IMR-90 (cell line): ENCODE data around the gene FER.

ENCODE experiments used
- BHLHE40 ChIP-seq: fragments of 150-350 bp; IDR thresholded peaks from 2 replicates; pipeline ENCODE4 v1.6.1; 2016; ENCODE audit warnings: mild to moderate bottlenecking, low read depth, low read length
- CEBPB ChIP-seq: IDR thresholded peaks from 2 replicates; pipeline ENCODE4 v1.6.1; 2012; ENCODE audit warnings: low read depth, low read length, improper control_type of control experiment
- MAFK ChIP-seq: IDR thresholded peaks from 2 replicates; pipeline ENCODE4 v1.6.1; 2012; ENCODE audit warnings: low read depth, low read length, improper control_type of control experiment
- MAZ ChIP-seq: IDR thresholded peaks from 2 replicates; pipeline ENCODE4 v1.6.1; 2012; ENCODE audit warnings: low read depth, mild to moderate bottlenecking, low read length, improper control_type of control experiment, moderate library complexity, borderline replicate concordance
- NFE2L2 ChIP-seq: fragments of 150-350 bp; IDR thresholded peaks from 2 replicates; pipeline ENCODE4 v1.6.1; 2016; ENCODE audit warnings: low read depth, mild to moderate bottlenecking, low read length
- POLR2A ChIP-seq: IDR thresholded peaks from 2 replicates; pipeline ENCODE4 v1.6.1; 2012; ENCODE audit warnings: mild to moderate bottlenecking, low read depth, low read length
- RAD21 ChIP-seq: IDR thresholded peaks from 2 replicates; pipeline ENCODE4 v1.6.1; 2012; ENCODE audit warnings: low read length, improper control_type of control experiment
- RFX5 ChIP-seq: IDR thresholded peaks from 2 replicates; pipeline ENCODE4 v1.8.0; 2012; ENCODE audit warnings: low read depth, mild to moderate bottlenecking, low read length, moderate library complexity
- TF ChIP-seq, protein P1 (sequence below): conservative IDR thresholded peaks from 2 replicates; pipeline ENCODE4 v1.5.1; 2012; ENCODE audit warnings: mild to moderate bottlenecking, low read depth, low read length, improper control_type of control experiment
- TF ChIP-seq, protein P2 (sequence below): fragments of 150-350 bp; IDR thresholded peaks from 2 replicates; pipeline ENCODE4 v1.6.1; 2017; ENCODE audit warnings: mild to moderate bottlenecking, antibody characterized with exemption, low read length, low read depth
- TF ChIP-seq, protein P3 (sequence below): fragments of 150-350 bp; IDR thresholded peaks from 2 replicates; pipeline ENCODE4 v1.6.1; 2016; ENCODE audit warnings: low read depth, mild to moderate bottlenecking, low read length, moderate library complexity, borderline replicate concordance

DNA sequence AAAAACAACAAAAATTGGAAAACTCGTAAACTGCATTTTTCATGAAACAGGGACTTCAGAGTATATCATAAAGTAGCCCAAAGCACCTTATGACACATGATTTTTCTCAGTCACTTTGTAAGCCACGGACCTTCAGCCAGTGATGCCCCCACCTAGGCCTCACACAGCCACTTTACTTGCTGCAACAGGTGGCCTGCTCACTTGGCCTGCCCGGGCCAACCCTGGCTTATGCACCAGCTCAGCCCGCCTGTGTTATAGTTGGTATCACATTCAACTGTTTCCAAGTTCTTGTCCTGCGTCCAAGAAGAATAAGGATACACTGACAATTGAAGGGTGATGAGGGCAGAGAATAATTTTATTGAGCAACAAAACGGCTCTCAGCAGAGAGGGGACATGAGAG, 219.2 kb downstream of the FER start:
- TF ChIP-seq POLR2A (no peak), CEBPB (no peak), RAD21 (no peak), NFE2L2 (no peak), RFX5 (no peak), BHLHE40 (no peak), MAFK (no peak), MAZ (no peak)
- TF ChIP-seq, protein P1, sequence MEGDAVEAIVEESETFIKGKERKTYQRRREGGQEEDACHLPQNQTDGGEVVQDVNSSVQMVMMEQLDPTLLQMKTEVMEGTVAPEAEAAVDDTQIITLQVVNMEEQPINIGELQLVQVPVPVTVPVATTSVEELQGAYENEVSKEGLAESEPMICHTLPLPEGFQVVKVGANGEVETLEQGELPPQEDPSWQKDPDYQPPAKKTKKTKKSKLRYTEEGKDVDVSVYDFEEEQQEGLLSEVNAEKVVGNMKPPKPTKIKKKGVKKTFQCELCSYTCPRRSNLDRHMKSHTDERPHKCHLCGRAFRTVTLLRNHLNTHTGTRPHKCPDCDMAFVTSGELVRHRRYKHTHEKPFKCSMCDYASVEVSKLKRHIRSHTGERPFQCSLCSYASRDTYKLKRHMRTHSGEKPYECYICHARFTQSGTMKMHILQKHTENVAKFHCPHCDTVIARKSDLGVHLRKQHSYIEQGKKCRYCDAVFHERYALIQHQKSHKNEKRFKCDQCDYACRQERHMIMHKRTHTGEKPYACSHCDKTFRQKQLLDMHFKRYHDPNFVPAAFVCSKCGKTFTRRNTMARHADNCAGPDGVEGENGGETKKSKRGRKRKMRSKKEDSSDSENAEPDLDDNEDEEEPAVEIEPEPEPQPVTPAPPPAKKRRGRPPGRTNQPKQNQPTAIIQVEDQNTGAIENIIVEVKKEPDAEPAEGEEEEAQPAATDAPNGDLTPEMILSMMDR: no peak
- TF ChIP-seq, protein P2, sequence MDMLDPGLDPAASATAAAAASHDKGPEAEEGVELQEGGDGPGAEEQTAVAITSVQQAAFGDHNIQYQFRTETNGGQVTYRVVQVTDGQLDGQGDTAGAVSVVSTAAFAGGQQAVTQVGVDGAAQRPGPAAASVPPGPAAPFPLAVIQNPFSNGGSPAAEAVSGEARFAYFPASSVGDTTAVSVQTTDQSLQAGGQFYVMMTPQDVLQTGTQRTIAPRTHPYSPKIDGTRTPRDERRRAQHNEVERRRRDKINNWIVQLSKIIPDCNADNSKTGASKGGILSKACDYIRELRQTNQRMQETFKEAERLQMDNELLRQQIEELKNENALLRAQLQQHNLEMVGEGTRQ: no peak
- TF ChIP-seq, protein P3, sequence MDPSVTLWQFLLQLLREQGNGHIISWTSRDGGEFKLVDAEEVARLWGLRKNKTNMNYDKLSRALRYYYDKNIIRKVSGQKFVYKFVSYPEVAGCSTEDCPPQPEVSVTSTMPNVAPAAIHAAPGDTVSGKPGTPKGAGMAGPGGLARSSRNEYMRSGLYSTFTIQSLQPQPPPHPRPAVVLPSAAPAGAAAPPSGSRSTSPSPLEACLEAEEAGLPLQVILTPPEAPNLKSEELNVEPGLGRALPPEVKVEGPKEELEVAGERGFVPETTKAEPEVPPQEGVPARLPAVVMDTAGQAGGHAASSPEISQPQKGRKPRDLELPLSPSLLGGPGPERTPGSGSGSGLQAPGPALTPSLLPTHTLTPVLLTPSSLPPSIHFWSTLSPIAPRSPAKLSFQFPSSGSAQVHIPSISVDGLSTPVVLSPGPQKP: no peak
